H1 (cell line): ENCODE data around the gene TMEM50A.
"Not testable (repeated sequence)": the region's sequence is repeated elsewhere in the genome, so short reads cannot be mapped to it uniquely, and the experiment has no call there.

Experiments used
- CREB1 ChIP-seq: IDR thresholded peaks from 2 replicates; pipeline ENCODE4 v1.6.1; 2012; ENCODE audit warnings: inconsistent platforms
- CTCF ChIP-seq, 3 experiments: IDR thresholded peaks; 1 replicate in 2 of 3; 2 replicates in 1 of 3; pipeline versions ENCODE4 v1.5.1 to v1.6.1; 2011; ENCODE audit warnings: low read length in 3 of 3, mild to moderate bottlenecking in 3 of 3, inconsistent platforms in 2 of 3, low read depth in 1 of 3, moderate library complexity in 1 of 3; ENCODE audit not compliant: insufficient read depth in 1 of 3; ENCODE audit errors: control extremely low read depth in 1 of 3
- E2F6 ChIP-seq: IDR thresholded peaks from 2 replicates; pipeline ENCODE4 v1.6.1; 2012; ENCODE audit warnings: inconsistent platforms
- POLR2A ChIP-seq, 2 experiments: IDR thresholded peaks; 1 replicate in 1 of 2; 2 replicates in 1 of 2; pipeline ENCODE4 v1.6.1; 2011; ENCODE audit warnings: low read depth in 2 of 2, low read length in 2 of 2, mild to moderate bottlenecking in 2 of 2; ENCODE audit errors: control extremely low read depth in 1 of 2
- POLR2AphosphoS5 ChIP-seq: IDR thresholded peaks from 2 replicates; pipeline ENCODE4 v1.6.1; 2011; ENCODE audit warnings: low read depth, low read length
- RFX5 ChIP-seq: IDR thresholded peaks from 2 replicates; pipeline ENCODE4 v1.6.1; 2011; ENCODE audit warnings: low read depth, low read length, improper control_type of control experiment, borderline replicate concordance
- SIX5 ChIP-seq: IDR thresholded peaks from 2 replicates; pipeline ENCODE4 v1.6.1; 2011; ENCODE audit warnings: mild to moderate bottlenecking, low read depth, low read length
- SP1 ChIP-seq: IDR thresholded peaks from 2 replicates; pipeline ENCODE4 v1.6.1; 2011; ENCODE audit warnings: low read depth, low read length
- TAF1 ChIP-seq: IDR thresholded peaks from 2 replicates; pipeline ENCODE4 v1.6.1; 2011; ENCODE audit warnings: mild to moderate bottlenecking, low read depth, low read length
- USF2 ChIP-seq: IDR thresholded peaks from 2 replicates; pipeline ENCODE4 v1.6.1; 2011; ENCODE audit warnings: low read length, improper control_type of control experiment
- ZNF274 ChIP-seq: IDR thresholded peaks from 2 replicates; pipeline ENCODE4 v1.7.0; 2012; ENCODE audit warnings: low read length, borderline replicate concordance; ENCODE audit errors: extremely low read depth

GRCh38 chr1:25309085-25309484, 29.0 kb upstream of the TMEM50A start:
- TF ChIP-seq TAF1; SIX5; CREB1; CTCF (IDR thresholded peaks at IDR 0.05; ENCODE audit: control extremely low read depth in 1 of 3, insufficient read depth in 1 of 3, low read depth in 1 of 3, low read length in 3 of 3); RFX5; USF2; POLR2AphosphoS5; SP1; POLR2A (IDR thresholded peaks at IDR 0.05; ENCODE audit: control extremely low read depth in 1 of 2, low read depth in 2 of 2, low read length in 2 of 2); E2F6; ZNF274: not testable (repeated sequence)
